Prostate gland (tissue), 2 donors: ENCODE data around the gene TFF2. TPM values are rescaled to one million over a fixed set of nuclear protein-coding genes. Genes with fewer than 3 reads are reported as not detected.

Experiments used
- DNase-seq: peaks from one replicate; pipeline ENCODE4 v3.0.0-alpha.2; 2019; ENCODE audit warnings: low spot score
- H3K27ac ChIP-seq, 2 donors: fragments of 200-600 bp; sonication (generic); 2 replicates each; pipeline ENCODE4 v1.5.1; 2017 to 2019
- H3K27me3 ChIP-seq: fragments of 200-600 bp; sonication (generic); replicated peaks from 2 replicates; pipeline ENCODE4 v1.5.1; 2019; ENCODE audit not compliant: insufficient read depth
- H3K36me3 ChIP-seq, 2 donors: fragments of 200-600 bp; sonication (generic); 1 replicate in 1 of 2; 2 replicates in 1 of 2; pipeline versions ENCODE4 v1.5.1 to v1.8.1; 2017 to 2019
- H3K4me1 ChIP-seq: fragments of 200-600 bp; sonication (generic); replicated peaks from 2 replicates; pipeline ENCODE4 v1.5.1; 2019
- H3K4me3 ChIP-seq, 2 donors: fragments of 200-600 bp; sonication (generic); 2 replicates each; pipeline ENCODE4 v1.5.1; 2017 to 2019
- H3K9me3 ChIP-seq: fragments of 200-600 bp; sonication (generic); 2 replicates; pipeline ENCODE4 v1.5.1; 2017
- POLR2A ChIP-seq: fragments of 450-650 bp; IDR thresholded peaks from one replicate; pipeline ENCODE4 v1.6.1; 2016; ENCODE audit warnings: antibody characterized with exemption, mild to moderate bottlenecking
- POLR2AphosphoS5 ChIP-seq: sonication (generic); formaldehyde crosslinking; IDR thresholded peaks from one replicate; pipeline ENCODE4 v1.6.1; 2017; ENCODE audit warnings: antibody characterized with exemption
- WGBS: methylation state at CpG from one replicate; pipeline ENCODE4 v1.1.5; 2018; 5-methylcytosine and 5-hydroxymethylcytosine counted together
- intact Hi-C: fragments of 100-400 bp; cut with DNase I; formaldehyde crosslinking; loops from one replicate; pipeline ENCODE4 v1.14.2; 2022
- total RNA-seq, 2 donors: library from RNA; depleted of rRNA; stranded (reverse); fragments of >200 nt; gene quantifications; one replicate each; pipeline ENCODE4 v1.1.0, GENCODE V29; 2016
- TF ChIP-seq, protein P1 (sequence below), 4 experiments: fragments of 200-600 bp in 2 of 4; fragments of 450-650 bp in 2 of 4; sonication (generic) in 2 of 4; IDR thresholded peaks; 1 replicate in 3 of 4; 2 replicates in 1 of 4; pipeline ENCODE4 v1.5.1; 2016 to 2019; ENCODE audit warnings: antibody characterized with exemption in 4 of 4, mild to moderate bottlenecking in 2 of 4, moderate library complexity in 2 of 4

The TFF2 gene
- total RNA-seq, 2 donors from 2014 or later, result not detected

GRCh38 chr21:42299324-42300044 lies 51.3 kb downstream of the TFF2 start:
- no peaks in the 10 kb centered on the region for H3K9me3 ChIP-seq
- intact Hi-C loops, result no loop called here
- no peak overlapping the region for H3K4me3 ChIP-seq
- WGBS, result 84% methylated on average over 17 of the region's 20 CpGs
- no peaks in the 10 kb centered on the region for H3K27me3 ChIP-seq
- H3K27ac ChIP-seq, result no peak overlapping the region
- H3K36me3 ChIP-seq, result no peaks in the 10 kb centered on the region
- no peak for DNase-seq
- no peaks in the 10 kb centered on the region for H3K4me1 ChIP-seq
- TF ChIP-seq, protein P1, sequence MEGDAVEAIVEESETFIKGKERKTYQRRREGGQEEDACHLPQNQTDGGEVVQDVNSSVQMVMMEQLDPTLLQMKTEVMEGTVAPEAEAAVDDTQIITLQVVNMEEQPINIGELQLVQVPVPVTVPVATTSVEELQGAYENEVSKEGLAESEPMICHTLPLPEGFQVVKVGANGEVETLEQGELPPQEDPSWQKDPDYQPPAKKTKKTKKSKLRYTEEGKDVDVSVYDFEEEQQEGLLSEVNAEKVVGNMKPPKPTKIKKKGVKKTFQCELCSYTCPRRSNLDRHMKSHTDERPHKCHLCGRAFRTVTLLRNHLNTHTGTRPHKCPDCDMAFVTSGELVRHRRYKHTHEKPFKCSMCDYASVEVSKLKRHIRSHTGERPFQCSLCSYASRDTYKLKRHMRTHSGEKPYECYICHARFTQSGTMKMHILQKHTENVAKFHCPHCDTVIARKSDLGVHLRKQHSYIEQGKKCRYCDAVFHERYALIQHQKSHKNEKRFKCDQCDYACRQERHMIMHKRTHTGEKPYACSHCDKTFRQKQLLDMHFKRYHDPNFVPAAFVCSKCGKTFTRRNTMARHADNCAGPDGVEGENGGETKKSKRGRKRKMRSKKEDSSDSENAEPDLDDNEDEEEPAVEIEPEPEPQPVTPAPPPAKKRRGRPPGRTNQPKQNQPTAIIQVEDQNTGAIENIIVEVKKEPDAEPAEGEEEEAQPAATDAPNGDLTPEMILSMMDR (IDR thresholded peaks at IDR 0.05), result no peak
- no peak for TF ChIP-seq POLR2AphosphoS5
- no peak for TF ChIP-seq POLR2A

- no peaks in the 10 kb centered on the region for H3K4me1 ChIP-seq
- TF ChIP-seq, protein P1 (IDR thresholded peaks at IDR 0.05), result no peak
- TF ChIP-seq POLR2A, result no peak
- TF ChIP-seq POLR2AphosphoS5, result no peak
- intact Hi-C loops, result no loop called here
- H3K9me3 ChIP-seq, result no peaks in the 10 kb centered on the region
- H3K4me3 ChIP-seq, result no peak overlapping the region
- WGBS, result 87% methylated on average over 5 of the region's 5 CpGs
- no peaks in the 10 kb centered on the region for H3K27me3 ChIP-seq
- H3K27ac ChIP-seq, result no peak overlapping the region
- no peak for DNase-seq
- H3K36me3 ChIP-seq, result no peaks in the 10 kb centered on the region
Measured at GRCh38 chr21:42298657-42299056, 52.1 kb downstream of the TFF2 start.

DNA sequence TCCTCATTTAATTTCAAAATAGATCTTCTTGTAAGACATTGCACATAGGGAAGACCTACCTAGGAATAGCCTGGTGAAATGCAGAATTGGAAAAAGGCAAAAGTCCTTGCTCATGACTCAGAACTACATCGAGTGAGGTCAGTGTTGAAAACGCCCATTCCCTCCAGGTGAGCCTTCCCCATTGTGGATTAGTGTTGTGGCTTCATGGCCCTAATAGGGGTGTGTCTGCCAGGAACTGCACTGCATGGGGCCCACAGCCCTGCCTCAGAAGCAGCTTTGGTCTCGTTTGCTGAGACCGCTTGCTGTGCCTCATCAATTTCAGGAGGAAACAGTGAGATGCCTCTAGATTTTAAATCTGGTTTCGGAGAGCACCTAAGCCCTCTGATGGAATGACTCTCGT lies 52.6 kb downstream of the TFF2 start:
- Histone ChIP-seq H3K36me3 (no peaks in the 10 kb centered on the region), H3K27me3 (no peaks in the 10 kb centered on the region), H3K9me3 (no peaks in the 10 kb centered on the region), H3K27ac (no peak overlapping the region), H3K4me3 (no peak overlapping the region), H3K4me1 (no peaks in the 10 kb centered on the region)
- 78% methylated on average over 6 of the region's 6 CpGs for WGBS
- DNase-seq, result no peak
- TF ChIP-seq POLR2A (no peak), POLR2AphosphoS5 (no peak)
- TF ChIP-seq, protein P1 (IDR thresholded peaks at IDR 0.05), result no peak
- intact Hi-C loops, result no loop called here

DNA sequence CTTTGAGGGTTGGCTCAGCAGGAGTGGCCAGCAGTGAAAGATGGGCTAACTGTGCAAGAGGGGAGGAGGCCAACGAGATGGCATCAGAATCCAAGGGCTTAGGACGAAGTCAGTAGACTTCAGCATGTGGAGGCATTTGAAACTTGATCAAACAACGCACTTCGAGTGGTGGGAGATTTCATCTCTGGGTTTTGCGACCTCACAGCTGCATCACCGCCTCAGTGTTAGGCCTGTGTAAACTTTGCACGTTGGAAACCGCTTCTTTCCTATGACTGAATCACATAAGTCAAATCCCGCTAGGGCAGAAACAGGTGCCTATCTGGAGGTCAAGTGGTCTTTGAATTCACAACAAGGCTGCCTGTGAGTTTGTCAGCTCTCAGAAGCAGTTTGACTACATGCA lies 53.4 kb downstream of the TFF2 start:
- intact Hi-C loops, result no loop called here
- Histone ChIP-seq H3K4me3 (no peak overlapping the region), H3K27me3 (no peaks in the 10 kb centered on the region), H3K4me1 (no peaks in the 10 kb centered on the region), H3K27ac (no peak overlapping the region), H3K9me3 (no peaks in the 10 kb centered on the region), H3K36me3 (no peaks in the 10 kb centered on the region)
- DNase-seq, result no peak
- WGBS, result 80% methylated on average over 9 of the region's 9 CpGs
- no peak for TF ChIP-seq POLR2A
- TF ChIP-seq POLR2AphosphoS5, result no peak
- TF ChIP-seq, protein P1 (IDR thresholded peaks at IDR 0.05), result no peak

DNA sequence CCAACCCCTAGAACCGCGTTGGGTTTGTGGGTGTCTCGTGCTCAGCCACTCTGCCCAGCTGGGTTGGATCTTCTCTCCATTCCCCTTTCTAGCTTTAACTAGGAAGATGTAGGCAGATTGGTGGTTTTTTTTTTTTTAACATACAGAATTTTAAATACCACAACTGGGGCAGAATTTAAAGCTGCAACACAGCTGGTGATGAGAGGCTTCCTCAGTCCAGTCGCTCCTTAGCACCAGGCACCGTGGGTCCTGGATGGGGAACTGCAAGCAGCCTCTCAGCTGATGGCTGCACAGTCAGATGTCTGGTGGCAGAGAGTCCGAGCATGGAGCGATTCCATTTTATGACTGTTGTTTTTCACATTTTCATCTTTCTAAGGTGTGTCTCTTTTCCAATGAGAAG lies 54.3 kb downstream of the TFF2 start:
- Histone ChIP-seq H3K9me3 (no peaks in the 10 kb centered on the region), H3K4me3 (no peak overlapping the region), H3K27me3 (no peaks in the 10 kb centered on the region), H3K27ac (no peak overlapping the region), H3K36me3 (no peaks in the 10 kb centered on the region), H3K4me1 (no peaks in the 10 kb centered on the region)
- no peak for TF ChIP-seq POLR2A
- TF ChIP-seq POLR2AphosphoS5, result no peak
- TF ChIP-seq, protein P1 (IDR thresholded peaks at IDR 0.05), result no peak
- 79% methylated on average over 7 of the region's 7 CpGs for WGBS
- DNase-seq, result no peak
- intact Hi-C loops, result no loop called here
